Testis (tissue), 3 donors: ENCODE data around the gene SCGB1A1. TPM values are rescaled to one million over a fixed set of nuclear protein-coding genes. Genes with fewer than 3 reads are reported as not detected.

Source experiments
- DNase-seq: peaks from one replicate; pipeline ENCODE4 v3.0.0-alpha.2; 2019
- H3K27ac ChIP-seq, 2 donors: fragments of 200-600 bp; sonication (generic); one replicate each; pipeline ENCODE4 v1.5.1; 2019
- H3K27me3 ChIP-seq: fragments of 200-600 bp; sonication (generic); one replicate; pipeline ENCODE4 v1.5.1; 2019
- H3K36me3 ChIP-seq: fragments of 200-600 bp; sonication (generic); one replicate; pipeline ENCODE4 v1.5.1; 2017; ENCODE audit warnings: low read depth; ENCODE audit errors: missing control alignments
- H3K4me1 ChIP-seq: fragments of 200-600 bp; sonication (generic); one replicate; pipeline ENCODE4 v1.5.1; 2019
- H3K4me3 ChIP-seq, 2 donors: fragments of 200-600 bp; sonication (generic); one replicate each; pipeline ENCODE4 v1.5.1; 2017 to 2019
- H3K9me3 ChIP-seq: fragments of 200-600 bp; sonication (generic); one replicate; pipeline ENCODE4 v1.5.1; 2017
- POLR2A ChIP-seq: fragments of 450-650 bp; IDR thresholded peaks from one replicate; pipeline ENCODE4 v1.6.1; 2017; ENCODE audit warnings: antibody characterized with exemption, mild to moderate bottlenecking, moderate library complexity
- WGBS, 2 donors: methylation state at CpG; one replicate each; pipeline ENCODE4 v1.1.5; 2018; 5-methylcytosine and 5-hydroxymethylcytosine counted together
- intact Hi-C: fragments of 100-400 bp; cut with DNase I; formaldehyde crosslinking; loops from one replicate; pipeline ENCODE4 v1.15.1; 2023; ENCODE audit warnings: low total_unique reads
- polyA plus RNA-seq: library from polyadenylated mRNA; stranded (reverse); fragments of 350-450 nt; fragmentation: Illumina TruSeq; extraction: RNeasy Lipid Tissue Mini Kit (QIAGEN cat#74804); gene quantifications from one replicate; pipeline ENCODE4 v1.2.3, GENCODE V29; 2014; ENCODE audit warnings: low read depth, low replicate concordance; ENCODE audit not compliant: insufficient read depth
- total RNA-seq, 2 donors: library from RNA; depleted of rRNA; stranded (reverse); fragments of >200 nt; gene quantifications; one replicate each; pipeline ENCODE4 v1.2.3, GENCODE V29; 2016
- TF ChIP-seq, protein P1 (sequence below), 3 experiments: fragments of 450-650 bp in 2 of 3; fragments of 200-600 bp in 1 of 3; sonication (generic) in 1 of 3; IDR thresholded peaks; one replicate each; pipeline ENCODE4 v1.5.1; 2016 to 2019; ENCODE audit warnings: antibody characterized with exemption in 3 of 3, mild to moderate bottlenecking in 2 of 3, moderate library complexity in 1 of 3

Gene SCGB1A1
- total and polyA plus RNA-seq, 3 donors from 2014 or later, result not detected

DNA sequence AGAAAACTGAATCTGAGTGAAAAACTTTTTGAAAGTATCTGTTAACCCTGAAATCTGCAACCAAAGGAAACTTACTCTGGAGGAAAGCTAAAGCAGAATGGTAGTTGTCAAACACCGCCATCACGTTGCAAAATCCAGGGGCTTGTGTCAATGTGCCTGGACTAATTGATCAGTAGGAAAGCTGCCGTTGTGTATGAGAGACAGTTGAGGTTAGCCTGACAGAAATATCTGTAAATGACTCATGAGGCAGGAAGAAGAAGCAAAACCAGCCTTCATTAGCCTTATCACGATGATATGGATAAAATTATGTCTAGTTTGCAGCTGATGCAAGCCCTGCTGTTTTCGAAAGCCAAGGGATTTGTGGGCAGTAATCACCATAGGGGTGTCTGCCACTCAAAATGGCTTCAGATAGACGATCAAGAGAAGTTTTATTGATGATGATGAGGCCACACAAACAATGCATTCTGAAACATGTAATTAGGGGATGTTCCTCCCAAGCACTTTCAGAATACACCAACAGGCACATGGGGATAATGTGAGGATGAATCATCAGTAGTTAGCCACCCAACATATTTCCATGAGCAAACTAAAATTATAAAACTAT is 8.9 kb downstream of the SCGB1A1 start:
- 62 to 64% methylated on average over 6 of the region's 6 CpGs for WGBS, 2 donors
- intact Hi-C loops, result no loop called here
- Histone ChIP-seq H3K27me3 (no peaks in the 10 kb centered on the region), H3K9me3 (no peaks in the 10 kb centered on the region), H3K4me3 (no peak overlapping the region), H3K27ac (no peak overlapping the region), H3K36me3 (no peaks in the 10 kb centered on the region), H3K4me1 (no peaks in the 10 kb centered on the region)
- TF ChIP-seq, protein P1, sequence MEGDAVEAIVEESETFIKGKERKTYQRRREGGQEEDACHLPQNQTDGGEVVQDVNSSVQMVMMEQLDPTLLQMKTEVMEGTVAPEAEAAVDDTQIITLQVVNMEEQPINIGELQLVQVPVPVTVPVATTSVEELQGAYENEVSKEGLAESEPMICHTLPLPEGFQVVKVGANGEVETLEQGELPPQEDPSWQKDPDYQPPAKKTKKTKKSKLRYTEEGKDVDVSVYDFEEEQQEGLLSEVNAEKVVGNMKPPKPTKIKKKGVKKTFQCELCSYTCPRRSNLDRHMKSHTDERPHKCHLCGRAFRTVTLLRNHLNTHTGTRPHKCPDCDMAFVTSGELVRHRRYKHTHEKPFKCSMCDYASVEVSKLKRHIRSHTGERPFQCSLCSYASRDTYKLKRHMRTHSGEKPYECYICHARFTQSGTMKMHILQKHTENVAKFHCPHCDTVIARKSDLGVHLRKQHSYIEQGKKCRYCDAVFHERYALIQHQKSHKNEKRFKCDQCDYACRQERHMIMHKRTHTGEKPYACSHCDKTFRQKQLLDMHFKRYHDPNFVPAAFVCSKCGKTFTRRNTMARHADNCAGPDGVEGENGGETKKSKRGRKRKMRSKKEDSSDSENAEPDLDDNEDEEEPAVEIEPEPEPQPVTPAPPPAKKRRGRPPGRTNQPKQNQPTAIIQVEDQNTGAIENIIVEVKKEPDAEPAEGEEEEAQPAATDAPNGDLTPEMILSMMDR (IDR thresholded peaks at IDR 0.05), result no peak
- no peak for TF ChIP-seq POLR2A
- no peak for DNase-seq

DNA sequence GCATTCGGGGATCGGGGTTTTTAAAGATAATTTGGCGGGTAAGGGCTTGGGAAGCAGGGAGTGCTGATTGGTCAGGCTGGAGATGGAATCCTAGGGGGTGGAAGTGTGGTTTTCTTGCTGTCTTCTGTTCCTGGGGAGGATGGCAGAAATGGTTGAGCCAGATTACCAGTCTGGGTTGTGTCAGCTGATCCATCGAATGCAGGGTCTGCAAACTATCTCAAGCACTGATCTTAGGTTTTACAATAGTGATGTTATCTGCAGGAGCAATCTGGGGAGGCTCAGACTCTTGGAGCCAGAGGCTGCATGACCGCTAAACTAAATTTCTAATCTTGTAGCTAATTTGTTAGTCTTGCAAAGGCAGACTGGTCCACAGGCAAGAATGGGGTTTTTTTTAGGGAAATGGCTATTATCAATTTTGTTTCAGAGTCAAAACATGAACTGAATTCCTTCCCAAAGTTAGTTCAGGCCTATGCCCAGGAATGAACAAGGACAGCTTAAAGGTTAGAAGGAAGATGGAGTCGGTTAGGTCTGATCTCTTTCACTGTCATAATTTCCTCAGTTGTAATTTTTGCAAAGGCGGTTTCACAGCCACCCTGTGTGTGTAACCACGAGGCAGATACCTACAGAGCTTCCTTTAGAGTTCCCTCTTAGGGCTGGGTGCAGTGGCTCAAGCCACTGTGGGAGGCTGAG is 10.2 kb downstream of the SCGB1A1 start:
- no peak for DNase-seq
- no peaks in the 10 kb centered on the region for H3K9me3 ChIP-seq
- H3K36me3 ChIP-seq, result no peaks in the 10 kb centered on the region
- 75 to 82% methylated on average over 8 of the region's 8 CpGs for WGBS, 2 donors
- TF ChIP-seq, protein P1 (IDR thresholded peaks at IDR 0.05), result no peak
- no peak for TF ChIP-seq POLR2A
- H3K27me3 ChIP-seq, result no peaks in the 10 kb centered on the region
- no peak overlapping the region for H3K4me3 ChIP-seq
- H3K27ac ChIP-seq, result no peak overlapping the region
- intact Hi-C loops, result no loop called here
- H3K4me1 ChIP-seq, result peaks cover 13% of the 10 kb centered on the region

GRCh38 chr11:62430425-62430824 is 11.6 kb downstream of the SCGB1A1 start:
- no peak for TF ChIP-seq POLR2A
- TF ChIP-seq, protein P1 (IDR thresholded peaks at IDR 0.05), result no peak
- no peaks in the 10 kb centered on the region for H3K27me3 ChIP-seq
- H3K9me3 ChIP-seq, result no peaks in the 10 kb centered on the region
- no peak overlapping the region for H3K27ac ChIP-seq
- WGBS, 2 donors, result 50 to 51% methylated on average over 3 of the region's 3 CpGs
- H3K4me1 ChIP-seq, result peaks cover 24% of the 10 kb centered on the region
- intact Hi-C loops, result loop anchor here (5.0 kb wide), 1 partner anchor 112 kb away; no protein-coding TSS in a partner anchor
- no peaks in the 10 kb centered on the region for H3K36me3 ChIP-seq
- no peak for DNase-seq
- no peak overlapping the region for H3K4me3 ChIP-seq

DNA sequence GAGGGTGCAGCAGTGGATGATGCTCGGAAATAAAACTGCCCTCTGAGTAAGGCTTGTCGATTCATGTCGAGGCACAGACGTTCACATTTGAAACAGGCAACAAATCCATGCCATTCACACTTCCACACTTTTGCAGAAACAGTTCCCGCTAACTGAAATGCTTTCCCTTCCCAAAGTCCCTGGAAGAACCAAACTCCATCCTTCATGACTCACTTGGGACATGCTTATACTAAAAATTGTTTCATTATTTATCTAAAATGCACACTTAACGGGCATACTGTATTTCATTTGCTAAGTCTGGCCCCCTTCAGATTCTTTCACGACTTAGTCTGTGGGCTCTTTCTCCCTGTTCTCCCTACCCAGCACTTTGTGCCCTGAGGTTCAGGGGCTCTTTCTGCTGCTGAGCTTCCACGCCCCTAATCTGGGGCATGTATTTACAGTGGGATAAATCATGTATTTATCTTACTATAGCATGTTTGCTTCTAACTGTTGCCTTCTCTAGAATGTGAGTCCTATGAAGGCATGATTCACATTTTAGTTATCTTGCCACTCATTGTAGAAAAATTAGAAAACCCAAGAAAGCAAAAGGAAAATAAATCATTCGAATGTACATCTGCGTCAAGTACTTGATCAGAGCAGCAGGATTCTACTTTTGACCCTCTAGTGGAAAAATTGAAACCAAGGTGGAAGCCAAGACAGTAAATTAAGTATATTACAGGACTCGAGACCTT is 12.5 kb downstream of the SCGB1A1 start:
- DNase-seq, result no peak
- Histone ChIP-seq H3K9me3 (no peaks in the 10 kb centered on the region), H3K27ac (no peak overlapping the region), H3K36me3 (no peaks in the 10 kb centered on the region), H3K4me3 (no peak overlapping the region), H3K27me3 (no peaks in the 10 kb centered on the region), H3K4me1 (peaks cover 32% of the 10 kb centered on the region)
- intact Hi-C loops, result loop anchor here (5.0 kb wide), 1 partner anchor 111 kb away; no protein-coding TSS in a partner anchor
- WGBS, 2 donors, result 65 to 78% methylated on average over 11 of the region's 11 CpGs
- no peak for TF ChIP-seq POLR2A
- TF ChIP-seq, protein P1 (IDR thresholded peaks at IDR 0.05), result no peak
